Loucy (cell line): ENCODE results near the gene DMXL1.

ENCODE experiments used
- H2AFZ ChIP-seq: fragments of 200-600 bp; sonication (generic); 2 replicates; pipeline ENCODE4 v1.6.0; 2016; ENCODE audit warnings: antibody characterized with exemption, mild to moderate bottlenecking, low read length, moderate library complexity
- H3F3A ChIP-seq: fragments of 200-600 bp; 2 replicates; pipeline ENCODE4 v1.6.0; 2016; ENCODE audit warnings: antibody characterized with exemption, low read depth, mild to moderate bottlenecking
- H3K27me3 ChIP-seq: fragments of 200-600 bp; sonication (generic); 2 replicates; pipeline ENCODE4 v1.6.1; 2014; ENCODE audit warnings: low read length, mild to moderate bottlenecking; ENCODE audit not compliant: insufficient read depth, poor library complexity, severe bottlenecking
- H3K36me3 ChIP-seq: fragments of 200-600 bp; sonication (generic); 2 replicates; pipeline ENCODE4 v1.6.1; 2016; ENCODE audit warnings: low read length; ENCODE audit not compliant: insufficient read depth
- H3K4me1 ChIP-seq: fragments of 200-600 bp; sonication (generic); 2 replicates; pipeline ENCODE4 v1.5.1; 2014; ENCODE audit warnings: low read length, mild to moderate bottlenecking; ENCODE audit not compliant: insufficient read depth, poor library complexity, severe bottlenecking
- H3K4me2 ChIP-seq: fragments of 200-600 bp; sonication (generic); 2 replicates; pipeline ENCODE4 v1.6.0; 2014; ENCODE audit warnings: antibody characterized with exemption, low read length, low read depth, mild to moderate bottlenecking; ENCODE audit not compliant: poor library complexity, severe bottlenecking
- H3K4me3 ChIP-seq: fragments of 200-600 bp; sonication (generic); 2 replicates; pipeline ENCODE4 v1.5.1; 2014; ENCODE audit warnings: low read length, mild to moderate bottlenecking, mixed read lengths; ENCODE audit not compliant: poor library complexity, severe bottlenecking
- H3K79me2 ChIP-seq: fragments of 200-600 bp; sonication (generic); 2 replicates; pipeline ENCODE4 v1.6.1; 2014; ENCODE audit warnings: low read length; ENCODE audit not compliant: insufficient read depth
- H3K9ac ChIP-seq: fragments of 200-600 bp; sonication (generic); 2 replicates; pipeline ENCODE4 v1.6.0; 2014; ENCODE audit warnings: mild to moderate bottlenecking, low read depth, low read length, moderate library complexity; ENCODE audit not compliant: poor library complexity, severe bottlenecking
- H3K9me2 ChIP-seq: fragments of 200-600 bp; sonication (generic); replicated peaks from 2 replicates; pipeline ENCODE4 v1.6.1; 2016; ENCODE audit warnings: low read depth, low read length, mixed read lengths
- H3K9me3 ChIP-seq: fragments of 200-600 bp; sonication (generic); 2 replicates; pipeline ENCODE4 v1.6.1; 2014; ENCODE audit warnings: mild to moderate bottlenecking, antibody characterized with exemption, low read length, low read depth; ENCODE audit not compliant: insufficient read depth
- H4K20me1 ChIP-seq: fragments of 200-600 bp; sonication (generic); 2 replicates; pipeline ENCODE4 v1.6.0; 2014; ENCODE audit warnings: antibody characterized with exemption, low read length, mild to moderate bottlenecking; ENCODE audit not compliant: insufficient read depth, poor library complexity, severe bottlenecking
- CTCF ChIP-seq: fragments of 200-600 bp; sonication (generic); conservative IDR thresholded peaks from 2 replicates; pipeline ENCODE4 v1.5.1; 2014; ENCODE audit warnings: mild to moderate bottlenecking, antibody characterized with exemption, low read length
- EZH2phosphoT487 ChIP-seq: fragments of 200-600 bp; IDR thresholded peaks from 2 replicates; pipeline ENCODE4 v1.6.1; 2018; ENCODE audit warnings: antibody characterized with exemption, mild to moderate bottlenecking, moderate library complexity, borderline replicate concordance

The DMXL1 gene

GRCh38 chr5:119286511-119287488, 215.9 kb downstream of the DMXL1 start:
- H2AFZ ChIP-seq = no peak overlapping the region
- peak overlapping the region; percentile 68 for H3K9ac ChIP-seq
- no peaks in the 10 kb centered on the region for H3K9me3 ChIP-seq
- H3K4me3 ChIP-seq = peak overlapping the region; percentile 69
- H4K20me1 ChIP-seq = no peaks in the 10 kb centered on the region
- H3K36me3 ChIP-seq = no peaks in the 10 kb centered on the region
- peaks cover 100% of the 10 kb centered on the region for H3K79me2 ChIP-seq
- H3K27me3 ChIP-seq = no peaks in the 10 kb centered on the region
- H3F3A ChIP-seq = no peaks in the 10 kb centered on the region
- TF ChIP-seq EZH2phosphoT487 (no peak), CTCF (no peak)
- peaks cover 90% of the 10 kb centered on the region for H3K4me1 ChIP-seq
- peak overlapping the region; percentile 81 for H3K4me2 ChIP-seq
- no peaks in the 10 kb centered on the region for H3K9me2 ChIP-seq

GRCh38 chr5:119287547-119288111, 216.7 kb downstream of the DMXL1 start:
- no peak for TF ChIP-seq CTCF
- no peak for TF ChIP-seq EZH2phosphoT487
- peak overlapping the region; percentile 81 for H3K4me2 ChIP-seq
- H3K27me3 ChIP-seq = no peaks in the 10 kb centered on the region
- no peaks in the 10 kb centered on the region for H3K36me3 ChIP-seq
- H3K79me2 ChIP-seq = peaks cover 98% of the 10 kb centered on the region
- H4K20me1 ChIP-seq = no peaks in the 10 kb centered on the region
- no peaks in the 10 kb centered on the region for H3F3A ChIP-seq
- peak overlapping the region; percentile 69 for H3K4me3 ChIP-seq
- no peak overlapping the region for H2AFZ ChIP-seq
- H3K4me1 ChIP-seq = peaks cover 84% of the 10 kb centered on the region
- no peaks in the 10 kb centered on the region for H3K9me2 ChIP-seq
- no peaks in the 10 kb centered on the region for H3K9me3 ChIP-seq
- H3K9ac ChIP-seq = peak overlapping the region; percentile 68

DNA sequence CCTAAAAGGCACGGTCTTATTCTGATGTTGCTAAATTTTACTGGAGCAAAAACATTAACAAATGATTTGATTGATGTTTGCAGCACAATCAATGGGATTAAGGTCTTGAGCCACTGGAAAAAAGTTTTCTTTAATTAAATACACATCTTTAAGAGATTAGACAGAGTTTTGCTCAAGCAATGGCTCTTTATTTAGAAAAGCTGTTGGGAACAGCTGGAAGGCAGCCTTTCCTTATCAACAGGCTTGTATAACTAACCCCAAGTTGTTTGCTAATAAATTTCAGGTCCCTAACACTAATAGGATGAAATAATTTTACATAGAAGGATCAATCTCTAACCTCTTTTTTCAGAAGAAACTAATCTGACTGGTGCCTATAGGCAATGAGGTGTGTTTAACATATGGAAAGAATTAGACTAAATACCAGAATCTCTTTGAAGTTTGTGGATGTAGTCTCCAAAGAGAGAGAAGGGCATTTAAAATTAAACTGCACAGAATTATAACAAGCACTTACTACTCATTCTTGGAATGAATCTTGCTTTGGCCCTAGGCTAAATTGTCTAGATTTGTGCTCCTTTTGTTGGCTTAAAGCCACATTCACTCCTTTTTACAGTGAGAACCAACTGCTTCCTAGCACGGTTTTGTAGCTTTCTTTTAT, 217.6 kb downstream of the DMXL1 start:
- TF ChIP-seq CTCF = no peak
- TF ChIP-seq EZH2phosphoT487 = no peak
- Histone ChIP-seq H3K9me3 (0 out of 2 replicates have a peak, but pooled peaks cover 3% of the 10 kb centered on the region), H2AFZ (no peak overlapping the region), H4K20me1 (no peaks in the 10 kb centered on the region), H3K4me3 (peak overlapping the region; percentile 69), H3K4me2 (peak overlapping the region; percentile 81), H3K79me2 (peaks cover 98% of the 10 kb centered on the region), H3K4me1 (peaks cover 75% of the 10 kb centered on the region), H3K36me3 (no peaks in the 10 kb centered on the region), H3K9ac (peak overlapping the region; percentile 68), H3K9me2 (no peaks in the 10 kb centered on the region), H3F3A (no peaks in the 10 kb centered on the region), H3K27me3 (no peaks in the 10 kb centered on the region)
